Ascending aorta (tissue), 2 donors: ENCODE measurements around the gene HCLS1. TPM values are rescaled to one million over a fixed set of nuclear protein-coding genes. Genes with fewer than 3 reads are reported as not detected.

Source experiments
- DNase-seq, 2 donors: peaks; one replicate each; pipeline ENCODE4 v3.0.0-alpha.2; 2019; ENCODE audit warnings: low spot score in 2 of 2
- H3K27ac ChIP-seq, 2 donors: fragments of 200-600 bp; sonication (generic); one replicate each; pipeline ENCODE4 v1.5.1; 2016 to 2017; ENCODE audit warnings: mild to moderate bottlenecking in 1 of 2
- H3K27me3 ChIP-seq: fragments of 200-600 bp; sonication (generic); one replicate; pipeline ENCODE4 v1.5.1; 2017
- H3K36me3 ChIP-seq, 2 donors: fragments of 200-600 bp; sonication (generic); one replicate each; pipeline ENCODE4 v1.5.1; 2016
- H3K4me1 ChIP-seq, 2 donors: fragments of 200-600 bp; sonication (generic); one replicate each; pipeline ENCODE4 v1.5.1; 2016 to 2017; ENCODE audit warnings: mild to moderate bottlenecking in 1 of 2
- H3K4me3 ChIP-seq, 2 donors: fragments of 200-600 bp; sonication (generic); one replicate each; pipeline ENCODE4 v1.5.1; 2016 to 2017; ENCODE audit warnings: mild to moderate bottlenecking in 1 of 2
- H3K9me3 ChIP-seq, 2 donors: fragments of 200-600 bp; sonication (generic); one replicate each; pipeline ENCODE4 v1.5.1; 2016
- CTCF ChIP-seq, 3 experiments: fragments of 200-600 bp in 2 of 3; fragments of 450-650 bp in 1 of 3; sonication (generic) in 2 of 3; IDR thresholded peaks; one replicate each; pipeline ENCODE4 v1.5.1; 2016 to 2019; ENCODE audit warnings: antibody characterized with exemption in 3 of 3, mild to moderate bottlenecking in 1 of 3, moderate library complexity in 1 of 3
- intact Hi-C: fragments of 100-400 bp; cut with DNase I; formaldehyde crosslinking; loops from one replicate; pipeline ENCODE4 v1.15.1; 2023
- total RNA-seq: library from RNA; depleted of rRNA; stranded (reverse); fragments of >200 nt; gene quantifications from one replicate; pipeline ENCODE4 v1.1.0, GENCODE V29; 2016

HCLS1 gene
- total RNA-seq, 1 donor from 2014 or later: 19.8 TPM

DNA sequence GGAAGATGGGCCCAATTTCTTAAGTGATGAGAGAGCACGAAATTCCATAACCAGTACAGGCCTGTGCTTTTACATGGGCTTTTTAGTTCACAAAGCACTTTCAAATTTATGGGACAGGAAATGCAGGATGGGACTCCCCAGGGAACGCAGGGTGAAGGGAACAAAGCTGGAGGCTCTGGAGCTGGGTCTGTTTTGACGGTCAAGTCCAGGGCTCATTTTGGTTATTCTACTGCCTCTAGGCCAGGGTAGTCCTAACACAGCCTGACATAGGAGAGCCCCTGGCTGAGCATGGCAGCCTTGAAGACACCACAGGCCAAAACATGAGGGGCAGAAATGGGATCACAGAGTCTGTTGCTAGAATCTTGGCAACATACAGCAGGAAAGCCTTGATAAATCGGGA lies 33.5 kb downstream of the HCLS1 start:
- no peak for TF ChIP-seq CTCF (IDR thresholded peaks at IDR 0.05)
- Histone ChIP-seq H3K36me3 (no peaks in the 10 kb centered on the region), H3K4me1 (no peaks in the 10 kb centered on the region), H3K27ac (no peak overlapping the region), H3K9me3 (no peaks in the 10 kb centered on the region), H3K4me3 (no peak overlapping the region), H3K27me3 (no peaks in the 10 kb centered on the region)
- intact Hi-C loops: no loop called here
- DNase-seq: no peak

DNA sequence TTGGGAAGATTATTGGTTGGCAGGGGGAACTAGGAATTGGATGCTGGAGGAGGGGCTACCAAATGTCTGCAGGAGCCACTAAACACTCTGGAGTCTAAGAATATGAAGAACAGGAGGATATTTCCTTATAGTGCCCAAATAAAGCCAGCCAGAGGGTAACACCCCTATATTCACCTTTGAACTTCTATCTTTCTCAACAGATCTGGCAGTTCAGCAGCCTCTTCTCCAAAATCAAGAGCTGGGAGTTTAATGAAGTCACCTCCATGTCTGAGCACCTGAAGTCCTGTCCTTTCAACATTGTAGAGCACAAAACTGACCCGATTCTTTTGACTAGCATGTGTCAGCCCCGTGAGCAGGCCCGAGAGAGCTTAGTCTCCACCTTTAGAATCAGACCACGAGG lies 34.2 kb downstream of the HCLS1 start:
- TF ChIP-seq CTCF (IDR thresholded peaks at IDR 0.05): no peak
- intact Hi-C loops: no loop called here

DNA sequence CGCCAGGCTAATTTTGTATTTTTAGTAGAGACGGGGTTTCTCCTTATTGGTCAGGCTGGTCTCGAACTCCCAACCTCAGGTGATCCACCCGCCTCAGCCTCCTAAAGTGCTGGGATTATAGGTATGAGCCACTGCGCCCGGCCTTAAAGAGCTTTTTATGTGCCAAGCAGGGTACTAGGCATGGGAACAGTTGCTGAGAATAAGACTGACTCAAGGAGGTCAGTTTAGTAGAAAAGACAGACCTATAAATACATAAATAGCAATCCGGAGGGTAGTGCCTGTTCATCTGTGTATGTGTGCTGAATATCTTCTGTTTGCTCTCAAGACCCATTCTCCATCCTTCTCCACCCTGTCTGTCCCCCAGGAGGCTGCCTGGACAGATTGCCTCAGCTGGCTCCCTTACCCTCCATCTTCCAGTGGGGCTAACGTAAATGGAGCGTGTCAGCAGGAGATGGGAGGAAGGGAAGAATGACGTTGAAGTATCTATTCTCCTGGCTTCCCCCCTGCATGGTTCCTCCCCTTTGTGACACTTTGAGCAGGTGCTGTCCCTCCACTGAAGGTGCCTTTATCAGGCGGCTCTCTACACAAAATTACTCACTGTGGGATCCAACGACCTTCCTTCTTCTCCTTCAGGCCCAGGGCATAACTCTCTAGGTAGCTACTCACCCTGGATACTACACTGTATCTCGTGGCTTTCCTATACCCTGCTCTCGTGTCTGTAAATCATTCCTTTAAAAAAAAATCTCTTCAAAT lies 36.4 kb downstream of the HCLS1 start:
- H3K4me1 ChIP-seq: no peaks in the 10 kb centered on the region
- no peaks in the 10 kb centered on the region for H3K9me3 ChIP-seq
- H3K4me3 ChIP-seq: no peak overlapping the region
- H3K27me3 ChIP-seq: no peaks in the 10 kb centered on the region
- no peak for TF ChIP-seq CTCF (IDR thresholded peaks at IDR 0.05)
- DNase-seq: no peak
- H3K36me3 ChIP-seq: no peaks in the 10 kb centered on the region
- intact Hi-C loops: no loop called here
- H3K27ac ChIP-seq: no peak overlapping the region

More for the DNA sequence above, 34.2 kb downstream of the HCLS1 start:
- Histone ChIP-seq H3K4me1 (no peaks in the 10 kb centered on the region), H3K36me3 (no peaks in the 10 kb centered on the region), H3K4me3 (no peak overlapping the region), H3K27me3 (no peaks in the 10 kb centered on the region), H3K27ac (no peak overlapping the region), H3K9me3 (no peaks in the 10 kb centered on the region)
- no peak for DNase-seq

- Histone ChIP-seq H3K36me3 (no peaks in the 10 kb centered on the region), H3K27ac (no peak overlapping the region), H3K4me1 (no peaks in the 10 kb centered on the region), H3K4me3 (no peak overlapping the region), H3K27me3 (no peaks in the 10 kb centered on the region), H3K9me3 (no peaks in the 10 kb centered on the region)
- TF ChIP-seq CTCF (IDR thresholded peaks at IDR 0.05): no peak
- no peak for DNase-seq
- intact Hi-C loops: no loop called here
Measured at GRCh38 chr3:121621491-121621890, 39.2 kb downstream of the HCLS1 start.

DNA sequence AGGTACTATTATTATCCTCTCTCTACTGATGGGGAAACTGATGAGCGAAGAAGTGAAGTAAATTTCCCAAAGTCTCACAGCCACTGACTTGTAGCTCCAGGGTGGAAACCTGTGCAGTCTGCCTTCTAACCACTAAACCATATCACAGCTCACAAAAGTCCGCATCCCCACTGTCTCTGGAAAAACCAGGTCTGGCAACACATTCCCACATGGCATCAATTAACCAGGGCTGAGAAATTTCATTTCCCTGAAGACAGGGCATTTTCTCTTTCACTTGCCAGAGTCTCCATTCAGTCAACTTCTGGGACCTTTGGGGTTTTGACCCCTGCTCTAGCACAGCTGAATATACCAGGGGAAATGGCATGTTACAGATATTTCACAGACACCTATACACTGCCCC lies 41.0 kb downstream of the HCLS1 start:
- no peak for DNase-seq
- Histone ChIP-seq H3K4me1 (no peaks in the 10 kb centered on the region), H3K4me3 (no peak overlapping the region), H3K27ac (no peak overlapping the region), H3K9me3 (no peaks in the 10 kb centered on the region), H3K27me3 (no peaks in the 10 kb centered on the region), H3K36me3 (no peaks in the 10 kb centered on the region)
- TF ChIP-seq CTCF (IDR thresholded peaks at IDR 0.05): no peak
- intact Hi-C loops: no loop called here

- Histone ChIP-seq H3K36me3 (no peaks in the 10 kb centered on the region), H3K27me3 (no peaks in the 10 kb centered on the region), H3K27ac (no peak overlapping the region), H3K4me3 (no peak overlapping the region), H3K9me3 (no peaks in the 10 kb centered on the region), H3K4me1 (no peaks in the 10 kb centered on the region)
- intact Hi-C loops: no loop called here
- DNase-seq: no peak
- TF ChIP-seq CTCF (IDR thresholded peaks at IDR 0.05): no peak
Measured at GRCh38 chr3:121606106-121606505, 54.6 kb downstream of the HCLS1 start.
